HepG2 (cell line): Measurements from ENCODE around the gene WDFY1. TPM values are rescaled to one million over a fixed set of nuclear protein-coding genes. Genes with fewer than 3 reads are reported as not detected.

ENCODE experiments used
- ARID5B ChIP-seq: IDR thresholded peaks from 2 replicates; pipeline ENCODE4 v1.4.0; 2020; ENCODE audit warnings: mild to moderate bottlenecking, missing genetic modification reagents
- ASH2L ChIP-seq: fragments of 300-600, 200-600 bp; sonication (generic); IDR thresholded peaks from 2 replicates; pipeline ENCODE4 v1.7.0; 2017; ENCODE audit warnings: low read depth, mild to moderate bottlenecking, moderate library complexity, mixed read lengths, low read length; ENCODE audit not compliant: insufficient read length
- ATF1 ChIP-seq: IDR thresholded peaks from 2 replicates; pipeline ENCODE4 v1.6.1; 2016; ENCODE audit warnings: mild to moderate bottlenecking, control low read depth
- CBFB ChIP-seq: sonication (generic); formaldehyde crosslinking; IDR thresholded peaks from 2 replicates; pipeline ENCODE4 v1.4.0; 2020; ENCODE audit warnings: missing genetic modification reagents
- CEBPB ChIP-seq: IDR thresholded peaks from 2 replicates; pipeline ENCODE4 v1.6.1; 2011; ENCODE audit warnings: low read depth, low read length, improper control_type of control experiment, borderline replicate concordance
- FOXO1 ChIP-seq: sonication (generic); formaldehyde crosslinking; IDR thresholded peaks from 2 replicates; pipeline ENCODE4 v1.4.0; 2020; ENCODE audit warnings: missing genetic modification reagents
- GZF1 ChIP-seq: sonication (generic); formaldehyde crosslinking; IDR thresholded peaks from 2 replicates; pipeline ENCODE4 v1.5.1; 2020; ENCODE audit warnings: mild to moderate bottlenecking, missing genetic modification reagents
- HMGA1 ChIP-seq: sonication (generic); formaldehyde crosslinking; conservative IDR thresholded peaks from 2 replicates; pipeline ENCODE4 v1.4.0; 2020; ENCODE audit warnings: missing genetic modification reagents
- KDM4B ChIP-seq: sonication (generic); formaldehyde crosslinking; IDR thresholded peaks from 2 replicates; pipeline ENCODE4 v1.4.0; 2020; ENCODE audit warnings: missing genetic modification reagents
- NFKB2 ChIP-seq: sonication (generic); formaldehyde crosslinking; IDR thresholded peaks from 2 replicates; pipeline ENCODE4 v1.4.0; 2020; ENCODE audit warnings: missing genetic modification reagents, borderline replicate concordance
- ONECUT2 ChIP-seq: sonication (generic); formaldehyde crosslinking; IDR thresholded peaks from 2 replicates; pipeline ENCODE4 v1.4.0; 2020; ENCODE audit warnings: missing genetic modification reagents
- PBX2 ChIP-seq: IDR thresholded peaks from 2 replicates; pipeline ENCODE4 v1.6.1; 2016; ENCODE audit warnings: control low read depth
- SKI ChIP-seq: fragments of 450-650 bp; IDR thresholded peaks from one replicate; pipeline ENCODE4 v1.6.1; 2018; ENCODE audit warnings: mild to moderate bottlenecking; ENCODE audit not compliant: partially characterized antibody
- SSRP1 ChIP-seq: IDR thresholded peaks from 2 replicates; pipeline ENCODE4 v1.6.1; 2016; ENCODE audit warnings: control low read depth
- SYNCRIP ChIP-seq: fragments of 200-400 bp; formaldehyde crosslinking; IDR thresholded peaks from 2 replicates; pipeline ENCODE4 v1.6.1; 2018; ENCODE audit warnings: mild to moderate bottlenecking, low read depth, low read length; ENCODE audit not compliant: insufficient read depth
- TBL1XR1 ChIP-seq: fragments of 150-350 bp; IDR thresholded peaks from 2 replicates; pipeline ENCODE4 v1.6.1; 2014; ENCODE audit warnings: borderline replicate concordance, low read length; ENCODE audit not compliant: partially characterized antibody
- ZIK1 ChIP-seq: sonication (generic); formaldehyde crosslinking; IDR thresholded peaks from 2 replicates; pipeline ENCODE4 v1.5.0; 2020; ENCODE audit warnings: mild to moderate bottlenecking, low read depth, missing genetic modification reagents, borderline replicate concordance
- ZKSCAN8 ChIP-seq: IDR thresholded peaks from 2 replicates; pipeline ENCODE4 v1.6.1; 2016; ENCODE audit warnings: borderline replicate concordance, missing genetic modification reagents, missing compliant biosample characterization
- ZNF512 ChIP-seq: sonication (generic); formaldehyde crosslinking; IDR thresholded peaks from 2 replicates; pipeline ENCODE4 v1.4.0; 2020; ENCODE audit warnings: mild to moderate bottlenecking, missing genetic modification reagents
- polyA plus RNA-seq, 8 experiments: library from polyadenylated mRNA; depleted of rRNA in 3 of 8; stranded (reverse) in 7 of 8; unstranded in 1 of 8; fragments of >200 nt; fragmentation: Illumina TruSeq in 4 of 8; extraction: Trizol in 4 of 8; gene quantifications; 2 replicates each; pipeline versions ENCODE4 v1.2.1 to v1.2.3, GENCODE V29; 2011 to 2016; ENCODE audit warnings: low read depth in 4 of 8, missing spikeins in 1 of 8, mixed read lengths in 1 of 8; ENCODE audit not compliant: insufficient read depth in 1 of 8
- total RNA-seq, 5 experiments: library from RNA; depleted of rRNA; stranded (reverse); fragments of >200 nt; fragmentation: Illumina TruSeq; extraction: Trizol; gene quantifications; 2 replicates each; pipeline ENCODE4 v1.2.3, GENCODE V29; 2016; ENCODE audit warnings: low read depth in 1 of 5
- TF ChIP-seq, protein P1 (sequence below): sonication (generic); formaldehyde crosslinking; conservative IDR thresholded peaks from 2 replicates; pipeline ENCODE4 v1.4.0; 2020; ENCODE audit warnings: missing genetic modification reagents
- TF ChIP-seq, protein P2 (sequence below): sonication (generic); formaldehyde crosslinking; IDR thresholded peaks from 2 replicates; pipeline ENCODE4 v1.8.1; 2023; ENCODE audit warnings: mild to moderate bottlenecking, moderate library complexity, missing genetic modification reagents
- TF ChIP-seq, protein P3 (sequence below): sonication (generic); formaldehyde crosslinking; conservative IDR thresholded peaks from 2 replicates; pipeline ENCODE4 v1.8.1; 2023; ENCODE audit warnings: missing genetic modification reagents

WDFY1 gene
- total and polyA plus RNA-seq, 2 of the 13 experiments (the other 11 are each of a cell fraction or from before 2014, with no cell fraction given), result 77.0 to 78.4 TPM

DNA sequence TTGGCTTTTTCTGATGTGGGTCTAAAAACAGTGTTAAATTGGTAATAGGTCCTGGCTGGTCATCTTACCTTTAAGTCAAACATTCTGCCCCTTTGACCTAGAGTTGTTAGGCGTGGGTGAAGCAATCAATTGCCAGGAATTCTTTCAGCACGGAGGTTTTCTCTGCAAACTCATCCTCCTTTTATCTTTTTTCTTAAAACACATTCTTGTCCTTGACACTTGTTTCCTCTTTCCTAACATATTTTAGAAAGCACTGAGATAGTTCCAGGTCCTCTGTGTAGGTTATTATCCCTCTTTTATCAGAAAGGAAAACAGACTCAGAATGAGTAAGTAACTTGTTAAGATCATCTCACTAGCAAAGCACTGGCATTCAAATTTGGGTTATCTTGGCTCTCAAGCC lies 89.1 kb downstream of the WDFY1 start (continued):
- no peak for TF ChIP-seq CBFB (CRISPR knock-in tag)
- TF ChIP-seq ZKSCAN8, result no peak
- TF ChIP-seq SSRP1 (CRISPR knock-in tag), result no peak
- TF ChIP-seq, protein P1, sequence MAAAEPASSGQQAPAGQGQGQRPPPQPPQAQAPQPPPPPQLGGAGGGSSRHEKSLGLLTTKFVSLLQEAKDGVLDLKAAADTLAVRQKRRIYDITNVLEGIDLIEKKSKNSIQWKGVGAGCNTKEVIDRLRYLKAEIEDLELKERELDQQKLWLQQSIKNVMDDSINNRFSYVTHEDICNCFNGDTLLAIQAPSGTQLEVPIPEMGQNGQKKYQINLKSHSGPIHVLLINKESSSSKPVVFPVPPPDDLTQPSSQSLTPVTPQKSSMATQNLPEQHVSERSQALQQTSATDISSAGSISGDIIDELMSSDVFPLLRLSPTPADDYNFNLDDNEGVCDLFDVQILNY (CRISPR knock-in tag), result no peak
- TF ChIP-seq, protein P2, sequence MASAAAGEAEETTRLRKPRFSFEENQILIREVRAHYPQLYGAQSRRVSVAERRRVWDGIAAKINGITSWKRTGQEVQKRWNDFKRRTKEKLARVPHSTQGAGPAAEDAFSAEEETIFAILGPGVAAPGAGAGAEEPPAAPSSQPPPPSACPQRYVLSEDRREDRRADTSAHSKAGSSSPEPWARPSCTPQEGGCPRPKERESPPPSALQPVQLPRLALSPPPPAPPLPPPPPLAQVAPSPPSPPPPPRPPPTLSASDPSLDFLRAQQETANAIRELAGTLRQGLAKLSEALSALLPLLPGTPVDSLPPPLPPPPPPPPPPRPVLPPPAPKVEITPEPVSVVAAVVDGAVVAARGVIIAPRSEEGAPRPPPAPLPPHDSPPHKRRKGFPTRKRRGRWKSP, result no peak
- no peak for TF ChIP-seq TBL1XR1
- no peak for TF ChIP-seq PBX2 (CRISPR knock-in tag)
- TF ChIP-seq ZNF512 (CRISPR knock-in tag), result no peak
- peak; percentile 44; the same call in 1 of the 2 replicates for TF ChIP-seq CEBPB
- TF ChIP-seq NFKB2, result no peak
- TF ChIP-seq, protein P3, sequence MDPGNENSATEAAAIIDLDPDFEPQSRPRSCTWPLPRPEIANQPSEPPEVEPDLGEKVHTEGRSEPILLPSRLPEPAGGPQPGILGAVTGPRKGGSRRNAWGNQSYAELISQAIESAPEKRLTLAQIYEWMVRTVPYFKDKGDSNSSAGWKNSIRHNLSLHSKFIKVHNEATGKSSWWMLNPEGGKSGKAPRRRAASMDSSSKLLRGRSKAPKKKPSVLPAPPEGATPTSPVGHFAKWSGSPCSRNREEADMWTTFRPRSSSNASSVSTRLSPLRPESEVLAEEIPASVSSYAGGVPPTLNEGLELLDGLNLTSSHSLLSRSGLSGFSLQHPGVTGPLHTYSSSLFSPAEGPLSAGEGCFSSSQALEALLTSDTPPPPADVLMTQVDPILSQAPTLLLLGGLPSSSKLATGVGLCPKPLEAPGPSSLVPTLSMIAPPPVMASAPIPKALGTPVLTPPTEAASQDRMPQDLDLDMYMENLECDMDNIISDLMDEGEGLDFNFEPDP (CRISPR knock-in tag), result no peak
- TF ChIP-seq ASH2L, result no peak
- TF ChIP-seq ZIK1 (CRISPR knock-in tag), result no peak
- TF ChIP-seq SKI, result no peak
- no peak for TF ChIP-seq ONECUT2
- no peak for TF ChIP-seq HMGA1
- no peak for TF ChIP-seq GZF1 (CRISPR knock-in tag)
- no peak for TF ChIP-seq SYNCRIP
- TF ChIP-seq ATF1 (CRISPR knock-in tag), result no peak
- no peak for TF ChIP-seq FOXO1 (CRISPR knock-in tag)
- TF ChIP-seq ARID5B (CRISPR knock-in tag), result peak; percentile 39; the same call in 1 of the 2 replicates
- TF ChIP-seq KDM4B (CRISPR knock-in tag), result no peak
